GM18520 (cell line): ENCODE results near the gene VTCN1.

Experiments used
- ATAC-seq: cut with Tn5 transposase; IDR thresholded peaks from one replicate; pipeline ENCODE4 v1.9.1; 2021; ENCODE audit not compliant: unreplicated experiment

VTCN1 gene

DNA sequence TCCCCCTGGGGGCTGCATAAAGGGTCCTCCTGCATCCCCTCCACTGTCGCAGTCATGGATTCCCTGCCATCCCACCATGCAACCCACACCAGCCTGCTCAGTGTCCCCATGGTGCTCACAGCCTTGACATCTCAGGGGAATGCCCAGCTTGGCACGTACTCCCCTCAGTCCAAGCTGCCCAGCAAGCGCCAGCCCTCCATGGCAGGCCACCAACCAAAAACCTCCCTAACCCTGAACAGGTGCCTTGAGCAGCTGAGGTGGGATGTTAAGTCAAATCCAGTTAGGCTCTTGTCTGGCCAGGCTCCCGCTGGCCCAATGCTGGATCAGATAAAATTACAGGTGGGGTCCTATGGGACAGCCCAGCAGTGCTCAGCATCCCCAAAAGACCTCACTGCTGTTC is 341 bp downstream of the VTCN1 start:
- ATAC-seq, result no peak

DNA sequence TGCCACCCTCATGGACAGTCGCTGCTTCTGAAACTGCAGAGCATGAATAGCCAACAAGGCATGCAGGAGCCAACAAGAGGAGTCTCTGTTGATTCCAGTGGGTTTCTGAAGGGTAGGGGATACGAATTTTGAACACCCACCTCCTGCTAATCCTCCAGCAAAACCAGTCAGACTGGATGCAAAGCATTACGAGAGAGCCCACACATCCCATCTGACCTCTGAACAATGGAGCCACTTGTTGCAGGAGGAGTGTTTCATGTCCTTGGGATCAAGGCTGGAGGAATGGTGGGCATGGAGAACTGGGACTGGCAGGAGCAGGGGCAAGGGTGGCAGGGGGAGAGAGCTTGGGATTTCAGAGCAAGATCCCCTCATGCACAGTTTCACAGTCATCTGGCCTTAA is 1.6 kb downstream of the VTCN1 start:
- ATAC-seq, result no peak

DNA sequence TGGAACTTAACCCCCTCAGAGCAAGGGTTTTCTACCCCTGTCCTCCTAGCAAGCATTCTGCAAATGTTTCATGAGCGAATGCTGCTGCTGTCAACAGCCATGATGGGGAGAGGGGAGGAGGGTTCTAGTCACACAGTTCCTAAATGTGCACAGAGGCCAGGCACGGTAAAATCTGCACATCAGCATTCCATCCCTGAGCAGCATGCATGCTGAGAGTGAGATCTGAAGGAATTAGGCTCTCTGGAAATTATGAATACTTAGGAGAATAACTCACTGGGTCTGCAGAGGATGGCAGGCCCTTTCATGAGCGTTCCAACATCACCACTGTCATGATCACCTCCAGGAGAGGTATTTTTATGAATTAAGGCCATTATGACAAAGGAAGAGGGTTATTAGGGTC is 2.1 kb downstream of the VTCN1 start:
- ATAC-seq, result no peak

- ATAC-seq, result no peak
Observed at GRCh38 chr1:117205368-117205767, 5.4 kb downstream of the VTCN1 start.

GRCh38 chr1:117201808-117202207 is 8.9 kb downstream of the VTCN1 start:
- ATAC-seq, result no peak

GRCh38 chr1:117198097-117198496 is 12.6 kb downstream of the VTCN1 start:
- ATAC-seq, result no peak

GRCh38 chr1:117189726-117190125 is 21.0 kb downstream of the VTCN1 start:
- ATAC-seq, result no peak

DNA sequence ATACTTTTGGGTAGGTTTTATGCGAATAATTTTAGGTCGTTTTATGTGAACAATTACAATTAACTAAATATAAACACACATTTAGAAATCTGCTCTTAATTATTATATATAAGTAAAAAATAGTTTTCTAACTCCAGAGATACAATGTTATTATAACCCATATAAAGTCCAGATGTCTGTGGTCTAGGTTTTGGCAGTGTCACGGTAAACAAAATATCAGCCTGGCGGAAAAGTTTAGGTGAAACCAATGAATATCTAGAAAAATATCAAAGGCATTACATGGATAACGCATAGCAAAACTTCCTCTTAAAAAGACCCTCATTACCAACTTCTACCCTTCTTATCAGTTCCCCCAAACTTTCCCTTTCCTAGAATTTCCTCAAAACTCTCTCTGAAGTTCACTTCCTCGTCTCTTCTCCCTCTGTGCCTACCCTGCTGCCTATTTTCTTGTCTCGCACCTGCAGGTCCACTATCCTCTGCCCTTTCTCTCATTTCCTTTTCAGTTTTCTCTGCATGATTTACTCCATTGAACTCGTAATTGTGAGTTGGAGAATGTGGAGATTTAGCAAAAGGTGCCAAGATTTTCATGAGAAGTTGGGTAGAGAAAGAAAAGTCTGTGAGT is 21.8 kb downstream of the VTCN1 start:
- no peak for ATAC-seq

- no peak for ATAC-seq
Observed at GRCh38 chr1:117188170-117188815, 22.4 kb downstream of the VTCN1 start.

- no peak for ATAC-seq
Observed at GRCh38 chr1:117183112-117183511, 27.6 kb downstream of the VTCN1 start.

DNA sequence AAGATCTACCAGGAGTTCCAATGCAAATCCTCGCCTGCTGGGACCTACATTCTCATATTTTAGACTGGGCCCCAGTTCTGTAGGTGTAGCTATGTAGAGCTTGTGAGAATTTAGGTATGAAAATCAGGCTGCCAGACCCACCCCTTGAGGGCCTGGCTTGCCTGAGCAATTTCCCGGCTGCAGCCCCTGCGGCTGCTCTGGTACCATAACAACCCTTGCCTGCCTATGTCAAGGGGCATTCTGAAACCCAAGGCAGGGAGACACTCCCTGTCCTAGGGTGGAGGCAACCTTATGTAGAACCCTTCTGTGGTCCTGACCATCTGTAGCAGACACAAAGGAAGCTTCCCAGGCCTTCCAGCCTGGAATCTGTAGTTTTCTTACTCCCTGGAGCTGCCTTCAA is 28.4 kb downstream of the VTCN1 start:
- no peak for ATAC-seq

GRCh38 chr1:117181630-117182041 is 29.1 kb downstream of the VTCN1 start:
- ATAC-seq, result no peak

- ATAC-seq, result no peak
Observed at GRCh38 chr1:117180147-117180967, 30.4 kb downstream of the VTCN1 start.

DNA sequence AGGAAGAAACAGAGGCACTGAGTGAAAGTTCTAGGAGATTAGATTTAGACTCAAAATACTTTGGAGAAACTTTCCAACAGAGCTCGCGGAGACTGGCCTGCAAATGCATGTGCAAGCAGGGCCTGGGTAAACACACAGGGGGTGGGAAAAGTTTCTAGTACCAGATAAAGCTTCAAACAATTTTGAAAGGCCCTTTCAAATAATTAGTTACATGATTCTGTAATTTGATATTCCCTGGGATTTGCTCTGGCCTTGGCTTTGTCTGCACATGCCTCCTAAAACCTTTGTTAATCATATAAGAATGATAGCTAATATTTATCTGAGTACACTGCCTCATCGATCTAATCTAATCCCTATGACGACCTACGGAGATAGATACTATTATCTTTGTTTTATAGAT is 31.3 kb downstream of the VTCN1 start:
- ATAC-seq, result no peak

- no peak for ATAC-seq
Observed at GRCh38 chr1:117178756-117179155, 32.0 kb downstream of the VTCN1 start.

DNA sequence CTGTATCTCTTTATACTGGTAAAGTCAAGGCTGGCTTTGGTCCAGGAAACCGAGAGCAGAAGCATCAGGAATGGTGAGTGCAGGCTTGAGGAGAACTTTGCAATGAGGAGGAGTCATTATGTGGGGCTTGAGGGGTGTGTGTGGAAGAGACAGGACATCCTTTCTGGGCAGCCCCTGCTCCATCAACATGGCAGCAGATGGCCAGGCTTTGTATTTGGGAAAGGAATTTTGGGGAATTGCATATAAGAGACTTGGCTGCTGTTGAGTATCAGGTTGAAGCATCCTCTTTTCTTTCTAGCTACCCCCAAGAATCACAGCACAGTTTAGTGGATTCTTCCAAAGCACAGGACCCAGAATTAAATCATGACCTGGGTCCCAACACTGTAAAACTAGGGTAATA is 33.4 kb downstream of the VTCN1 start:
- no peak for ATAC-seq

- no peak for ATAC-seq
Observed at GRCh38 chr1:117176579-117176978, 34.1 kb downstream of the VTCN1 start.

- no peak for ATAC-seq
Observed at GRCh38 chr1:117174851-117175250, 35.9 kb downstream of the VTCN1 start.

- ATAC-seq, result no peak
Observed at GRCh38 chr1:117173691-117174090, 37.0 kb downstream of the VTCN1 start.

DNA sequence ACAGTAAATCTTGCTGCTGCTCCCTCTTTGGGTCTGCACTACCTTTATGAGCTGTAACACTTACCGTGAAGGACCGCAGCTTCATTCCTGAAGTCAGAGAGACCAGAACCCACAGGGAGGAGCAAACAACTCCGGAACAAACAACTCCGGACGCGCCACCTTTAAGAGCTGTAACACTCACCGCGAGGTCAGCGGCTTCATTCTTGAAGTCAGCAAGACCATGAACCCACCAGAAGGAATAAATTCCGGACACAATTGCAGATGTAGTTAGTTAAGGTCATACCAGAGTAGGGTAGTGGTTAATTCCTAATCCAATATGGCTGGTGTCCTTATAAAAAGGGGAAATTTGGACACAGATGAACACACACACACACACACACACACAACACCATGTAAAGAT is 37.7 kb downstream of the VTCN1 start:
- ATAC-seq, result no peak

DNA sequence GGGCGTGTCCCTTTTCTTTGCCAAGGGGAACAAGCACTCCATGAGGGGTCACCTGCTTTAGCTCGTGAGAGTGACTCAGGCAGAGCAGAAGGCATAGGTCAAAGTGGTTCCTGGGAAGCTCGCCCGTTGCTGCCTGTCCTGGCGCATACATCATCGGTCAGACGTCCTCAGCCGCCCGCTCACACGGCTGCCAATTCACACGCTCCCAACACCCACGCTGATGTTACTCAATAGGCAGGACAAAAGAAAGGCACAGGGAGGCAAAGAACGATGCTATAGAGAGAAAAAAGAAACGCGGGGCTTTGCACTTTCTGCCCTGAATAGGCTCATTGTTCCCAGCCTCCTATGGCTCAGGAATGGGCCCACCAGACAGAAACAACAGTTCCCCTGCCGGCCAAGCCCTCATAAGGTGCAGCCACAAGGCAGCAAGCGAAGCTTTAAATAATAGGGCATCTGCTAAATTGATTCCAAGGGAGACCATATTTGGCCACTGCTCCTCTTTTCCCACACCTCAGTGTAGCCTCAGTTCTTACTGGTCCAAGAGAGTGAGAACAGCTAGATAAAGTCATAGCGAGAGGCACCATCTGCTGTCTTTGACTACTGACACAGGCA is 38.7 kb downstream of the VTCN1 start:
- ATAC-seq, result no peak
